PC-3 (cell line): ENCODE results near the gene ETAA1. TPM values are rescaled to one million over a fixed set of nuclear protein-coding genes. Genes with fewer than 3 reads are reported as not detected.

ENCODE experiments used
- ATAC-seq: fragments of 200-7000 bp; cut with Tn5 transposase; 2 replicates; pipeline ENCODE4 v1.9.1; 2020; ENCODE audit warnings: mild to moderate bottlenecking, moderate library complexity
- BruUV-seq: library from RNA; stranded (reverse); fragments of 400-500 nt; replicated peaks from 2 replicates; lab custom pipeline; 2021; lab: Mats Ljungman, UMichigan
- CTCF ChIA-PET: fragments of 300-600 bp; sonication (Branson Sonifier 250); formaldehyde crosslinking; loops from one replicate; lab custom pipeline; 2022; ENCODE audit warnings: antibody characterized with exemption; lab: Charles Lee
- POLR2A ChIA-PET: fragments of 300-600 bp; sonication (Branson Sonifier 250); formaldehyde crosslinking; loops from one replicate; lab custom pipeline; 2022; ENCODE audit warnings: antibody characterized with exemption; ENCODE audit not compliant: unreplicated experiment; lab: Charles Lee
- DNase-seq: peaks from one replicate; pipeline ENCODE4 v3.0.0-alpha.2; 2015
- H2AFZ ChIP-seq: fragments of 300-600 bp; sonication (generic); 2 replicates; pipeline ENCODE4 v1.6.0; 2016; ENCODE audit warnings: antibody characterized with exemption, low read length
- H3F3A ChIP-seq: fragments of 300-600 bp; sonication (generic); one replicate; pipeline ENCODE4 v1.6.0; 2017; ENCODE audit warnings: antibody characterized with exemption, low read length, control low read depth, mild to moderate bottlenecking; ENCODE audit not compliant: unreplicated experiment
- H3K27ac ChIP-seq: fragments of 300-600 bp; sonication (generic); 2 replicates; pipeline ENCODE4 v1.5.1; 2016; ENCODE audit warnings: mild to moderate bottlenecking, low read length
- H3K27me3 ChIP-seq: fragments of 300-600 bp; sonication (generic); 2 replicates; pipeline ENCODE4 v1.6.1; 2016; ENCODE audit warnings: low read length, mixed read lengths
- H3K36me3 ChIP-seq: fragments of 300-600 bp; sonication (generic); 2 replicates; pipeline ENCODE4 v1.6.1; 2016; ENCODE audit warnings: low read depth, mixed run types, low read length, mixed read lengths
- H3K4me1 ChIP-seq: fragments of 300-600 bp; sonication (generic); 2 replicates; pipeline ENCODE4 v1.5.1; 2016; ENCODE audit warnings: low read length; ENCODE audit not compliant: insufficient read depth
- H3K4me2 ChIP-seq: fragments of 300-600 bp; sonication (generic); 2 replicates; pipeline ENCODE4 v1.6.0; 2016; ENCODE audit warnings: low read length
- H3K4me3 ChIP-seq: fragments of 300-600 bp; sonication (generic); 2 replicates; pipeline ENCODE4 v1.5.1; 2016; ENCODE audit warnings: mild to moderate bottlenecking, low read length, mixed read lengths
- H3K79me2 ChIP-seq: fragments of 300-600 bp; sonication (generic); 2 replicates; pipeline ENCODE4 v1.6.1; 2017; ENCODE audit warnings: low read length, mixed read lengths
- H3K9ac ChIP-seq: fragments of 300-600 bp; sonication (generic); 2 replicates; pipeline ENCODE4 v1.6.0; 2016; ENCODE audit warnings: mild to moderate bottlenecking, low read length
- H3K9me2 ChIP-seq: fragments of 300-600 bp; sonication (generic); replicated peaks from 2 replicates; pipeline ENCODE4 v1.6.1; 2016; ENCODE audit warnings: mixed run types, low read length, mixed read lengths
- H3K9me3 ChIP-seq: fragments of 300-600 bp; sonication (generic); 2 replicates; pipeline ENCODE4 v1.6.1; 2016; ENCODE audit warnings: low read length, mixed read lengths
- H4K20me1 ChIP-seq: fragments of 300-600 bp; sonication (generic); 2 replicates; pipeline ENCODE4 v1.6.1; 2016; ENCODE audit warnings: low read length, mixed read lengths
- EZH2 ChIP-seq: fragments of 300-600 bp; sonication (generic); IDR thresholded peaks from one replicate; pipeline ENCODE4 v1.6.1; 2017; ENCODE audit warnings: antibody characterized with exemption, mild to moderate bottlenecking, low read length; ENCODE audit not compliant: unreplicated experiment
- EZH2phosphoT487 ChIP-seq: fragments of 300-600 bp; sonication (generic); IDR thresholded peaks from 2 replicates; pipeline ENCODE4 v1.6.1; 2018; ENCODE audit warnings: mild to moderate bottlenecking, antibody characterized with exemption, low read length, borderline replicate concordance
- intact Hi-C: fragments of 100-400 bp; cut with micrococcal nuclease; formaldehyde crosslinking; loops from 2 replicates; pipeline ENCODE4 v1.9.0; 2023
- total RNA-seq: library from RNA; depleted of rRNA; stranded (reverse); fragments of >200 nt; gene quantifications from 2 replicates; pipeline ENCODE4 v1.2.3, GENCODE V29; 2014
- TF ChIP-seq, protein P1 (sequence below): fragments of 300-600 bp; sonication (generic); conservative IDR thresholded peaks from 2 replicates; pipeline ENCODE4 v1.5.1; 2017; ENCODE audit warnings: antibody characterized with exemption, low read depth, mild to moderate bottlenecking, low read length

Gene ETAA1
- total RNA-seq, 1 experiment from 2014 or later: 12.1 TPM

GRCh38 chr2:67445652-67446268 lies 48.6 kb downstream of the ETAA1 start:
- Histone ChIP-seq H3K9me2 (no peaks in the 10 kb centered on the region), H3K36me3 (no peaks in the 10 kb centered on the region), H3K4me1 (peaks cover 32% of the 10 kb centered on the region), H2AFZ (peak overlapping the region; percentile 39), H3K9me3 (no peaks in the 10 kb centered on the region), H3K27ac (peak overlapping the region; percentile 52), H3K4me2 (peak overlapping the region; percentile 37), H4K20me1 (no peaks in the 10 kb centered on the region), H3F3A (no peaks in the 10 kb centered on the region), H3K4me3 (no peak overlapping the region), H3K79me2 (no peaks in the 10 kb centered on the region), H3K27me3 (no peaks in the 10 kb centered on the region), H3K9ac (peak overlapping the region; percentile 14)
- POLR2A ChIA-PET: interaction anchor here (1.1 kb wide), 1 partner anchor 10 kb away, joined by 3 read pairs; no protein-coding TSS in a partner anchor
- intact Hi-C loops: loop anchor here (1.0 to 2.0 kb wide), 2 partner anchors 31 to 44 kb away; no protein-coding TSS in a partner anchor
- TF ChIP-seq, protein P1, sequence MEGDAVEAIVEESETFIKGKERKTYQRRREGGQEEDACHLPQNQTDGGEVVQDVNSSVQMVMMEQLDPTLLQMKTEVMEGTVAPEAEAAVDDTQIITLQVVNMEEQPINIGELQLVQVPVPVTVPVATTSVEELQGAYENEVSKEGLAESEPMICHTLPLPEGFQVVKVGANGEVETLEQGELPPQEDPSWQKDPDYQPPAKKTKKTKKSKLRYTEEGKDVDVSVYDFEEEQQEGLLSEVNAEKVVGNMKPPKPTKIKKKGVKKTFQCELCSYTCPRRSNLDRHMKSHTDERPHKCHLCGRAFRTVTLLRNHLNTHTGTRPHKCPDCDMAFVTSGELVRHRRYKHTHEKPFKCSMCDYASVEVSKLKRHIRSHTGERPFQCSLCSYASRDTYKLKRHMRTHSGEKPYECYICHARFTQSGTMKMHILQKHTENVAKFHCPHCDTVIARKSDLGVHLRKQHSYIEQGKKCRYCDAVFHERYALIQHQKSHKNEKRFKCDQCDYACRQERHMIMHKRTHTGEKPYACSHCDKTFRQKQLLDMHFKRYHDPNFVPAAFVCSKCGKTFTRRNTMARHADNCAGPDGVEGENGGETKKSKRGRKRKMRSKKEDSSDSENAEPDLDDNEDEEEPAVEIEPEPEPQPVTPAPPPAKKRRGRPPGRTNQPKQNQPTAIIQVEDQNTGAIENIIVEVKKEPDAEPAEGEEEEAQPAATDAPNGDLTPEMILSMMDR: no peak
- no peak for TF ChIP-seq EZH2
- no peak for TF ChIP-seq EZH2phosphoT487
- CTCF ChIA-PET: no interaction called here
- TSS peak; percentile 29 for BruUV-seq
- DNase-seq: peak; percentile 61
- ATAC-seq: peak; percentile 28

DNA sequence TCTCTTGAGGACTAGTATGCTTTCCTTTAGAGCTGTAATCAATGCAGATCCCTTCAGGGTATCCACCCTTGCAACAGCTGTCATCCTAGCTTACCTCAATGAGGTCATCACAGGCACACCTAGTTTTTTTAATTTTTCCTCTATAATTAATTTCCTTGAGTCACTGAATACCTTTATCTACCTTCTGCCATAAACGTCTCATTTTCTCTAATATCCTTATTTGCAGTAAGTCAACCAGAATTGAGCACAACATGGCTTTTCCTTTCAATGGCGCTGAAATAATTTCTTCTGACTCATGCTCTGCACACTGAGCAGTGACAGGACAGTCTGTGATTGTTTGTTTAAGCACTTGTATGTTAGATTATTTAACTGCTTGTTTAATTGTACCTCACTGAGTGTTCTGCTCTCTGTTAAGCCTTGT lies 49.4 kb downstream of the ETAA1 start:
- Histone ChIP-seq H3K9me3 (no peaks in the 10 kb centered on the region), H3K4me2 (peak overlapping the region; percentile 37), H3K36me3 (no peaks in the 10 kb centered on the region), H3K9me2 (no peaks in the 10 kb centered on the region), H3K4me1 (peaks cover 38% of the 10 kb centered on the region), H4K20me1 (no peaks in the 10 kb centered on the region), H3K4me3 (no peak overlapping the region), H3K27ac (peak overlapping the region; percentile 52), H3F3A (no peaks in the 10 kb centered on the region), H2AFZ (no peak overlapping the region), H3K9ac (peak overlapping the region; percentile 14; the same call in 1 of the 2 replicates), H3K27me3 (no peaks in the 10 kb centered on the region), H3K79me2 (no peaks in the 10 kb centered on the region)
- peak; percentile 73 for ATAC-seq
- CTCF ChIA-PET: no interaction called here
- no TSS peak for BruUV-seq
- DNase-seq: peak; percentile 73
- intact Hi-C loops: no loop called here
- TF ChIP-seq EZH2phosphoT487 (no peak), EZH2 (no peak)
- TF ChIP-seq, protein P1: no peak
- POLR2A ChIA-PET: interaction anchor here (1.1 kb wide), 1 partner anchor 10 kb away, joined by 3 read pairs; no protein-coding TSS in a partner anchor

DNA sequence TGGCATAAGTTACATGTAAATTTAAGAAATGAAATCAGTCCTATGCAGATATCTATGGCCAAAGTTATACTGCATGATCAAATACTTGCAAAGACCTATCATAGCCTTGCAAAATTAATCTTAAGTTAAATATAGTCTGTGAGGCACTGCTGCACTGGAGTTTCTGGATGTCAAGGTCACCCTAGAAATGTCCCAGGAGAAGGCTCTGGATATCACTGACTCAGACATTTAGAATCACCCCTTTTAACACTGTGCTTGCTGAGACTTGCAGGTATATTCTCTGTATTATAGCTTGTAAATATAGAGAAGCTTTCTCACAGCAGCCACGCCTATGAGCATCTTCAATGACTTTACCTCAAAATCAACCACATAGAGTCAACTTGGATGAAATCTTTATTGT lies 51.5 kb downstream of the ETAA1 start:
- H3K36me3 ChIP-seq: no peaks in the 10 kb centered on the region
- ChIA-PET POLR2A (no interaction called here), CTCF (no interaction called here)
- ATAC-seq (no peak), DNase-seq (no peak)
- no peaks in the 10 kb centered on the region for H4K20me1 ChIP-seq
- no peak overlapping the region for H2AFZ ChIP-seq
- no peak for TF ChIP-seq EZH2phosphoT487
- TF ChIP-seq EZH2: no peak
- no peak overlapping the region for H3K9ac ChIP-seq
- no peaks in the 10 kb centered on the region for H3K9me3 ChIP-seq
- H3K27me3 ChIP-seq: no peaks in the 10 kb centered on the region
- peaks cover 54% of the 10 kb centered on the region for H3K4me1 ChIP-seq
- H3K9me2 ChIP-seq: no peaks in the 10 kb centered on the region
- BruUV-seq: no TSS peak
- H3K27ac ChIP-seq: no peak overlapping the region
- intact Hi-C loops: no loop called here
- no peak overlapping the region for H3K4me3 ChIP-seq
- no peaks in the 10 kb centered on the region for H3F3A ChIP-seq
- H3K4me2 ChIP-seq: no peak overlapping the region
- no peaks in the 10 kb centered on the region for H3K79me2 ChIP-seq
